ENCODE results near the gene FER1L5. TPM values are rescaled to one million over a fixed set of nuclear protein-coding genes. Genes with fewer than 3 reads are reported as not detected.

Gene FER1L5
- total RNA-seq, 1 experiment from 2014 or later, result not detected

Other genes starting within 250 kb of the FER1L5 start
- gene NEURL3, start 137.4 kb upstream of the FER1L5 start, total RNA-seq (2014; rRNA removed; shearing (Covaris generic); ENCODE audit: low replicate concordance), result 11.4 and 29.6 TPM in 2 replicates
- gene ARID5A, start 106.0 kb upstream of the FER1L5 start, total RNA-seq (2014; rRNA removed; shearing (Covaris generic); ENCODE audit: low replicate concordance), result 11.6 and 12.3 TPM in 2 replicates
- 51.5 and 56.1 TPM in 2 replicates for gene KANSL3, start 4.5 kb upstream of the FER1L5 start, total RNA-seq (2014; rRNA removed; shearing (Covaris generic); ENCODE audit: low replicate concordance)
- gene LMAN2L, start 97.3 kb downstream of the FER1L5 start, total RNA-seq (2014; rRNA removed; shearing (Covaris generic); ENCODE audit: low replicate concordance), result 70.7 and 78.9 TPM in 2 replicates
- gene CNNM4, start 118.1 kb downstream of the FER1L5 start, total RNA-seq (2014; rRNA removed; shearing (Covaris generic); ENCODE audit: low replicate concordance), result 23.5 and 24.3 TPM in 2 replicates
- gene CNNM3, start 173.5 kb downstream of the FER1L5 start, total RNA-seq (2014; rRNA removed; shearing (Covaris generic); ENCODE audit: low replicate concordance), result 28.7 and 41.7 TPM in 2 replicates
- gene ANKRD23, start 201.3 kb downstream of the FER1L5 start, total RNA-seq (2014; rRNA removed; shearing (Covaris generic); ENCODE audit: low replicate concordance), result 1.3 and 9.4 TPM in 2 replicates
- gene ANKRD39, start 215.3 kb downstream of the FER1L5 start, total RNA-seq (2014; rRNA removed; shearing (Covaris generic); ENCODE audit: low replicate concordance), result 33.2 and 53.3 TPM in 2 replicates
- gene SEMA4C, start 227.3 kb downstream of the FER1L5 start, total RNA-seq (2014; rRNA removed; shearing (Covaris generic); ENCODE audit: low replicate concordance), result 30.7 and 40.4 TPM in 2 replicates